Measurements from ENCODE around the gene DDX10. TPM values are rescaled to one million over a fixed set of nuclear protein-coding genes. Genes with fewer than 3 reads are reported as not detected.
A peak's percentile ranks its signal among the peaks of the same experiment; 100 is the strongest.

Gene DDX10
- total and polyA plus RNA-seq, 9 donors, result 19.7 to 33.1 (median 24.2) TPM

GRCh38 chr11:108923413-108923812, 258.5 kb downstream of the DDX10 start:
- no peak for DNase-seq
- H3K4me1 ChIP-seq (ENCODE audit: control insufficient read depth, insufficient read depth, low read length), result peaks cover 8% of the 10 kb centered on the region
- no peaks in the 10 kb centered on the region for H3K36me3 ChIP-seq (ENCODE audit: control insufficient read depth, insufficient read depth, low read length)
- no peaks in the 10 kb centered on the region for H3K27me3 ChIP-seq (ENCODE audit: control insufficient read depth, insufficient read depth, low read length)
- H3K27ac ChIP-seq (ENCODE audit: low read length), result no peak overlapping the region
- 76% methylated on average over 1 of the region's 1 CpG for WGBS (ENCODE audit: insufficient coverage)
- H3K4me3 ChIP-seq (ENCODE audit: low read length), result no peak overlapping the region
- no peaks in the 10 kb centered on the region for H3K9me3 ChIP-seq (replicated peaks; ENCODE audit: control insufficient read depth, low read depth, low read length)

GRCh38 chr11:108926171-108926840, 261.4 kb downstream of the DDX10 start:
- Histone ChIP-seq H3K27ac (ENCODE audit: low read length) (no peak overlapping the region), H3K4me3 (ENCODE audit: low read length) (no peak overlapping the region), H3K9me3 (replicated peaks; ENCODE audit: control insufficient read depth, low read depth, low read length) (no peaks in the 10 kb centered on the region), H3K27me3 (ENCODE audit: control insufficient read depth, insufficient read depth, low read length) (no peaks in the 10 kb centered on the region), H3K36me3 (ENCODE audit: control insufficient read depth, insufficient read depth, low read length) (no peaks in the 10 kb centered on the region), H3K4me1 (ENCODE audit: control insufficient read depth, insufficient read depth, low read length) (peaks cover 8% of the 10 kb centered on the region)
- DNase-seq, result no peak
- no CpG with 5 or more reads among the region's 5 CpGs for whole genome bisulfite sequencing (ENCODE audit: insufficient coverage)

GRCh38 chr11:108926841-108927577, 262.1 kb downstream of the DDX10 start:
- 71% methylated on average over 2 of the region's 3 CpGs for WGBS (ENCODE audit: insufficient coverage)
- Histone ChIP-seq H3K36me3 (ENCODE audit: control insufficient read depth, insufficient read depth, low read length) (no peaks in the 10 kb centered on the region), H3K9me3 (replicated peaks; ENCODE audit: control insufficient read depth, low read depth, low read length) (no peaks in the 10 kb centered on the region), H3K4me1 (ENCODE audit: control insufficient read depth, insufficient read depth, low read length) (peaks cover 8% of the 10 kb centered on the region), H3K4me3 (ENCODE audit: low read length) (no peak overlapping the region), H3K27me3 (ENCODE audit: control insufficient read depth, insufficient read depth, low read length) (no peaks in the 10 kb centered on the region), H3K27ac (ENCODE audit: low read length) (no peak overlapping the region)
- DNase-seq, result no peak

GRCh38 chr11:108927791-108928545, 263.1 kb downstream of the DDX10 start:
- Histone ChIP-seq H3K4me1 (ENCODE audit: control insufficient read depth, insufficient read depth, low read length) (peaks cover 8% of the 10 kb centered on the region), H3K27me3 (ENCODE audit: control insufficient read depth, insufficient read depth, low read length) (no peaks in the 10 kb centered on the region), H3K36me3 (ENCODE audit: control insufficient read depth, insufficient read depth, low read length) (no peaks in the 10 kb centered on the region), H3K27ac (ENCODE audit: low read length) (peak overlapping the region; percentile 42), H3K4me3 (ENCODE audit: low read length) (no peak overlapping the region), H3K9me3 (replicated peaks; ENCODE audit: control insufficient read depth, low read depth, low read length) (no peaks in the 10 kb centered on the region)
- 83% methylated on average over 1 of the region's 7 CpGs for WGBS (ENCODE audit: insufficient coverage)
- DNase-seq, result no peak

GRCh38 chr11:108929241-108929640, 264.4 kb downstream of the DDX10 start:
- no CpG with 5 or more reads among the region's 1 CpG for WGBS (ENCODE audit: insufficient coverage)
- no peak for DNase-seq

GRCh38 chr11:108931168-108931567, 266.3 kb downstream of the DDX10 start:
- H3K27ac ChIP-seq (ENCODE audit: low read length), result no peak overlapping the region
- WGBS (ENCODE audit: insufficient coverage), result no CpG with 5 or more reads among the region's 2 CpGs
- H3K27me3 ChIP-seq (ENCODE audit: control insufficient read depth, insufficient read depth, low read length), result no peaks in the 10 kb centered on the region
- H3K36me3 ChIP-seq (ENCODE audit: control insufficient read depth, insufficient read depth, low read length), result no peaks in the 10 kb centered on the region
- H3K4me1 ChIP-seq (ENCODE audit: control insufficient read depth, insufficient read depth, low read length), result peaks cover 8% of the 10 kb centered on the region
- H3K4me3 ChIP-seq (ENCODE audit: low read length), result no peak overlapping the region
- H3K9me3 ChIP-seq (replicated peaks; ENCODE audit: control insufficient read depth, low read depth, low read length), result no peaks in the 10 kb centered on the region
- DNase-seq, result no peak

More at GRCh38 chr11:108929241-108929640, 264.4 kb downstream of the DDX10 start:
- H3K4me1 ChIP-seq (ENCODE audit: control insufficient read depth, insufficient read depth, low read length), result peaks cover 8% of the 10 kb centered on the region
- no peaks in the 10 kb centered on the region for H3K9me3 ChIP-seq (replicated peaks; ENCODE audit: control insufficient read depth, low read depth, low read length)
- no peak overlapping the region for H3K27ac ChIP-seq (ENCODE audit: low read length)
- H3K36me3 ChIP-seq (ENCODE audit: control insufficient read depth, insufficient read depth, low read length), result no peaks in the 10 kb centered on the region
- H3K27me3 ChIP-seq (ENCODE audit: control insufficient read depth, insufficient read depth, low read length), result no peaks in the 10 kb centered on the region
- H3K4me3 ChIP-seq (ENCODE audit: low read length), result no peak overlapping the region

GRCh38 chr11:108933630-108934029, 268.8 kb downstream of the DDX10 start:
- Histone ChIP-seq H3K36me3 (ENCODE audit: control insufficient read depth, insufficient read depth, low read length) (no peaks in the 10 kb centered on the region), H3K27ac (ENCODE audit: low read length) (no peak overlapping the region)
- WGBS (ENCODE audit: insufficient coverage), result 100% methylated on average over 1 of the region's 2 CpGs

GRCh38 chr11:108934289-108934688, 269.4 kb downstream of the DDX10 start:
- Histone ChIP-seq H3K4me1 (ENCODE audit: control insufficient read depth, insufficient read depth, low read length) (no peaks in the 10 kb centered on the region), H3K27ac (ENCODE audit: low read length) (no peak overlapping the region), H3K4me3 (ENCODE audit: low read length) (no peak overlapping the region), H3K36me3 (ENCODE audit: control insufficient read depth, insufficient read depth, low read length) (no peaks in the 10 kb centered on the region), H3K27me3 (ENCODE audit: control insufficient read depth, insufficient read depth, low read length) (no peaks in the 10 kb centered on the region), H3K9me3 (replicated peaks; ENCODE audit: control insufficient read depth, low read depth, low read length) (no peaks in the 10 kb centered on the region)
- no peak for DNase-seq

More at GRCh38 chr11:108933630-108934029, 268.8 kb downstream of the DDX10 start:
- no peak overlapping the region for H3K4me3 ChIP-seq (ENCODE audit: low read length)
- no peaks in the 10 kb centered on the region for H3K4me1 ChIP-seq (ENCODE audit: control insufficient read depth, insufficient read depth, low read length)
- H3K9me3 ChIP-seq (replicated peaks; ENCODE audit: control insufficient read depth, low read depth, low read length), result no peaks in the 10 kb centered on the region
- H3K27me3 ChIP-seq (ENCODE audit: control insufficient read depth, insufficient read depth, low read length), result no peaks in the 10 kb centered on the region
- DNase-seq, result no peak

- DNase-seq, result no peak
- Histone ChIP-seq H3K27me3 (ENCODE audit: control insufficient read depth, insufficient read depth, low read length) (no peaks in the 10 kb centered on the region), H3K4me3 (ENCODE audit: low read length) (no peak overlapping the region), H3K27ac (ENCODE audit: low read length) (no peak overlapping the region), H3K4me1 (ENCODE audit: control insufficient read depth, insufficient read depth, low read length) (no peaks in the 10 kb centered on the region), H3K36me3 (ENCODE audit: control insufficient read depth, insufficient read depth, low read length) (no peaks in the 10 kb centered on the region), H3K9me3 (replicated peaks; ENCODE audit: control insufficient read depth, low read depth, low read length) (no peaks in the 10 kb centered on the region)
- WGBS (ENCODE audit: insufficient coverage), result 82% methylated on average over 6 of the region's 7 CpGs
Measured at GRCh38 chr11:108934696-108935095, 269.8 kb downstream of the DDX10 start.

GRCh38 chr11:108937746-108938145, 272.9 kb downstream of the DDX10 start:
- no peak overlapping the region for H3K4me3 ChIP-seq (ENCODE audit: low read length)
- no peaks in the 10 kb centered on the region for H3K27me3 ChIP-seq (ENCODE audit: control insufficient read depth, insufficient read depth, low read length)
- 78% methylated on average over 4 of the region's 6 CpGs for WGBS (ENCODE audit: insufficient coverage)
- no peak overlapping the region for H3K27ac ChIP-seq (ENCODE audit: low read length)
- H3K36me3 ChIP-seq (ENCODE audit: control insufficient read depth, insufficient read depth, low read length), result peaks cover 3% of the 10 kb centered on the region
- no peak for DNase-seq
- no peaks in the 10 kb centered on the region for H3K9me3 ChIP-seq (replicated peaks; ENCODE audit: control insufficient read depth, low read depth, low read length)
- H3K4me1 ChIP-seq (ENCODE audit: control insufficient read depth, insufficient read depth, low read length), result no peaks in the 10 kb centered on the region
